ENCODE results near the gene MOB3B. TPM values are rescaled to one million over a fixed set of nuclear protein-coding genes. Genes with fewer than 3 reads are reported as not detected.
A peak's percentile ranks its signal among the peaks of the same experiment; 100 is the strongest.

Gene MOB3B
- under 1 TPM; 0.05 to 0.13 TPM for total RNA-seq

- DNase-seq = peak; percentile 72
- Mint-ChIP-seq H3K27ac (no peak within 1 kb of the TSS), H3K4me3 (peak within 1 kb of the TSS; percentile 79), H3K4me1 (peaks cover 10% of the 10 kb centered on the region), H3K36me3 (ENCODE audit: low read depth) (no peaks in the 10 kb centered on the region), H3K9me3 (no peaks in the 10 kb centered on the region), H3K27me3 (peaks cover 39% of the 10 kb centered on the region)
- CTCF ChIA-PET = interaction anchor here (0.6 to 4.9 kb wide), 25 partner anchors 9 to 497 kb away, joined by 3 to 67 read pairs (median 4); partner anchors contain the start of gene C9orf72
- POLR2A ChIA-PET = interaction anchor here (0.9 kb wide), 1 partner anchor 43 kb away, joined by 3 read pairs; the partner anchor contains the start of gene C9orf72
These were observed at the start of gene MOB3B for GRCh38 chr9:27529316-27530278. MOB3B (minus strand) TSS chr9:27529814; CDS start chr9:27455550, 74,264 bp downstream.

- Mint-ChIP-seq H3K4me3 (peak overlapping the region; percentile 89), H3K4me1 (peaks cover 22% of the 10 kb centered on the region), H3K27me3 (peaks cover 4% of the 10 kb centered on the region), H3K36me3 (ENCODE audit: low read depth) (peaks cover 2% of the 10 kb centered on the region), H3K9me3 (peaks cover 3% of the 10 kb centered on the region), H3K27ac (peak overlapping the region; percentile 99)
- ChIA-PET CTCF (interaction anchor here (0.5 kb wide), 1 partner anchor 716 kb away, joined by 3 read pairs; no protein-coding TSS in a partner anchor), POLR2A (interaction anchor here (0.7 to 1.5 kb wide), 2 partner anchors 8 to 14 kb away, joined by 3 read pairs; no protein-coding TSS in a partner anchor)
- DNase-seq = peak; percentile 96
These were observed 44.3 kb upstream of the MOB3B start for GRCh38 chr9:27573634-27574590.

GRCh38 chr9:27572918-27573633 lies 43.5 kb upstream of the MOB3B start, which contains the start of gene C9orf72:
C9orf72 (minus strand) TSS chr9:27573481; CDS start chr9:27567120, 6,361 bp downstream.
- peak; percentile 87 for DNase-seq
- ChIA-PET CTCF (interaction anchor here (0.6 to 0.8 kb wide), 2 partner anchors 9 to 44 kb away, joined by 3 read pairs; partner anchors contain the start of gene MOB3B), POLR2A (interaction anchor here (0.7 to 1.5 kb wide), 6 partner anchors 9 to 626 kb away, joined by 3 read pairs; partner anchors contain the start of genes MOB3B and PLAA)
- H3K4me3 Mint-ChIP-seq = peak within 1 kb of the TSS; percentile 89
- H3K36me3 Mint-ChIP-seq (ENCODE audit: low read depth) = peaks cover 2% of the 10 kb centered on the region
- H3K9me3 Mint-ChIP-seq = peaks cover 2% of the 10 kb centered on the region
- peak within 1 kb of the TSS; percentile 99 for H3K27ac Mint-ChIP-seq
- H3K27me3 Mint-ChIP-seq = no peaks in the 10 kb centered on the region
- peaks cover 22% of the 10 kb centered on the region for H3K4me1 Mint-ChIP-seq

- H3K4me3 Mint-ChIP-seq = peak overlapping the region; percentile 89
- peak; percentile 68 for DNase-seq
- POLR2A ChIA-PET = interaction anchor here (0.9 to 1.5 kb wide), 5 partner anchors 15 to 626 kb away, joined by 3 read pairs; partner anchors contain the start of genes MOB3B and PLAA
These were observed 42.9 kb upstream of the MOB3B start for GRCh38 chr9:27572566-27572917.

GRCh38 chr9:27572061-27572460 lies 42.4 kb upstream of the MOB3B start:
- POLR2A ChIA-PET = interaction anchor here (0.9 to 1.0 kb wide), 3 partner anchors 41 to 625 kb away, joined by 3 read pairs; partner anchors contain the start of gene PLAA
- CTCF ChIA-PET = no interaction called here
- Mint-ChIP-seq H3K9me3 (no peaks in the 10 kb centered on the region), H3K36me3 (ENCODE audit: low read depth) (peaks cover 2% of the 10 kb centered on the region), H3K4me3 (peak overlapping the region; percentile 89), H3K4me1 (peaks cover 22% of the 10 kb centered on the region), H3K27ac (peak overlapping the region; percentile 99), H3K27me3 (no peaks in the 10 kb centered on the region)
- DNase-seq = no peak

More at GRCh38 chr9:27572566-27572917, 42.9 kb upstream of the MOB3B start:
- Mint-ChIP-seq H3K27ac (peak overlapping the region; percentile 99), H3K9me3 (no peaks in the 10 kb centered on the region), H3K36me3 (ENCODE audit: low read depth) (peaks cover 2% of the 10 kb centered on the region), H3K27me3 (no peaks in the 10 kb centered on the region), H3K4me1 (peaks cover 22% of the 10 kb centered on the region)
- CTCF ChIA-PET = interaction anchor here (0.6 to 0.8 kb wide), 2 partner anchors 9 to 43 kb away, joined by 3 read pairs; partner anchors contain the start of gene MOB3B

- Mint-ChIP-seq H3K4me1 (peaks cover 25% of the 10 kb centered on the region), H3K9me3 (no peaks in the 10 kb centered on the region), H3K27ac (no peak overlapping the region), H3K36me3 (ENCODE audit: low read depth) (peaks cover 6% of the 10 kb centered on the region), H3K27me3 (no peaks in the 10 kb centered on the region), H3K4me3 (no peak overlapping the region)
- DNase-seq = no peak
- ChIA-PET CTCF (no interaction called here), POLR2A (no interaction called here)
These were observed 41.4 kb upstream of the MOB3B start for GRCh38 chr9:27571011-27571410.

GRCh38 chr9:27569406-27569805 lies 39.8 kb upstream of the MOB3B start:
- Mint-ChIP-seq H3K27ac (no peak overlapping the region), H3K4me1 (peaks cover 27% of the 10 kb centered on the region), H3K4me3 (no peak overlapping the region), H3K27me3 (no peaks in the 10 kb centered on the region), H3K36me3 (ENCODE audit: low read depth) (peaks cover 10% of the 10 kb centered on the region), H3K9me3 (no peaks in the 10 kb centered on the region)
- no peak for DNase-seq
- POLR2A ChIA-PET = no interaction called here
- CTCF ChIA-PET = interaction anchor here (1.3 kb wide), 1 partner anchor 40 kb away, joined by 6 read pairs; the partner anchor contains the start of gene MOB3B

- no peak overlapping the region for H3K27ac Mint-ChIP-seq
- H3K27me3 Mint-ChIP-seq = no peaks in the 10 kb centered on the region
- DNase-seq = no peak
- CTCF ChIA-PET = interaction anchor here (0.7 kb wide), 1 partner anchor 37 kb away, joined by 3 read pairs; the partner anchor contains the start of gene MOB3B
- no peak overlapping the region for H3K4me3 Mint-ChIP-seq
- H3K36me3 Mint-ChIP-seq (ENCODE audit: low read depth) = peaks cover 14% of the 10 kb centered on the region
- no peaks in the 10 kb centered on the region for H3K9me3 Mint-ChIP-seq
- POLR2A ChIA-PET = interaction anchor here (0.6 kb wide), 1 partner anchor 66 kb away, joined by 3 read pairs; no protein-coding TSS in a partner anchor
- peaks cover 13% of the 10 kb centered on the region for H3K4me1 Mint-ChIP-seq
These were observed 36.5 kb upstream of the MOB3B start for GRCh38 chr9:27566118-27566517.

- Mint-ChIP-seq H3K27me3 (no peaks in the 10 kb centered on the region), H3K36me3 (ENCODE audit: low read depth) (peaks cover 14% of the 10 kb centered on the region), H3K27ac (no peak overlapping the region), H3K9me3 (no peaks in the 10 kb centered on the region), H3K4me1 (peaks cover 13% of the 10 kb centered on the region), H3K4me3 (no peak overlapping the region)
- POLR2A ChIA-PET = interaction anchor here (0.6 kb wide), 1 partner anchor 66 kb away, joined by 3 read pairs; no protein-coding TSS in a partner anchor
- CTCF ChIA-PET = no interaction called here
- no peak for DNase-seq
These were observed 36.1 kb upstream of the MOB3B start for GRCh38 chr9:27565696-27566095.

- ChIA-PET POLR2A (no interaction called here), CTCF (no interaction called here)
- DNase-seq = no peak
- no peaks in the 10 kb centered on the region for H3K9me3 Mint-ChIP-seq
- H3K27me3 Mint-ChIP-seq = no peaks in the 10 kb centered on the region
- no peak overlapping the region for H3K4me3 Mint-ChIP-seq
- no peak overlapping the region for H3K27ac Mint-ChIP-seq
- peaks cover 14% of the 10 kb centered on the region for H3K36me3 Mint-ChIP-seq (ENCODE audit: low read depth)
- peaks cover 13% of the 10 kb centered on the region for H3K4me1 Mint-ChIP-seq
These were observed 35.1 kb upstream of the MOB3B start for GRCh38 chr9:27564670-27565069.

GRCh38 chr9:27563738-27564430 lies 34.3 kb upstream of the MOB3B start:
- CTCF ChIA-PET = interaction anchor here (0.7 kb wide), 1 partner anchor 9 kb away, joined by 3 read pairs; no protein-coding TSS in a partner anchor
- peaks cover 14% of the 10 kb centered on the region for H3K36me3 Mint-ChIP-seq (ENCODE audit: low read depth)
- no peaks in the 10 kb centered on the region for H3K27me3 Mint-ChIP-seq

More at GRCh38 chr9:27563738-27564430, 34.3 kb upstream of the MOB3B start:
- POLR2A ChIA-PET = no interaction called here
- Mint-ChIP-seq H3K27ac (no peak overlapping the region), H3K4me3 (no peak overlapping the region), H3K9me3 (no peaks in the 10 kb centered on the region), H3K4me1 (peaks cover 13% of the 10 kb centered on the region)
- no peak for DNase-seq

All from activated CD4-positive, alpha-beta memory T cell treated with anti-CD3 and anti-CD28 coated beads, Interleukin-2, amount 10 ng/mL, durations not matched to agents 7 days and 5 days (primary cell).